Measurements from ENCODE around the gene REV3L. TPM values are rescaled to one million over a fixed set of nuclear protein-coding genes. Genes with fewer than 3 reads are reported as not detected.

Gene REV3L
- total RNA-seq, 1 donor from 2014 or later, result 23.0 TPM

DNA sequence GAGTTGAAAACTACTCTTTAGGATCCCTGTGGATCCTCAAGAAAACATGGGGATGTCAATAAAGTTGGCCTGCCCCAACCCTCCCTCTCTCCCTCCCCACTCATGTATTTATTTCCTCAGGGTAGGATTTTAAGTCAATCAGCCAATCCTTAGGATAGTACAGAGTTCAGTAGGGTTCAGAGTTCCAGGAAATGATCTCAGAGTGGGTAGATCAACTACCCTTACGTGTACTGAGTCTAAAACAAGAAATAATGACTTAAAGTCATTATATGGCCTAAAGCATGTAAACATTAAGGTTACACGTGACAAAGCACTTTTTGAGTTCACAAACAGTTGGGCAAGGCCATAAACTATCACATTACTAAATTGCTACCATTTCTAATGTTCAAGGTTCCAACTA is 47.2 kb upstream of the REV3L start:
- Histone ChIP-seq H3K79me2 (ENCODE audit: insufficient read depth, low read length) (peaks cover 3% of the 10 kb centered on the region), H3K9me3 (ENCODE audit: insufficient read depth, low read depth, low read length) (no peaks in the 10 kb centered on the region), H3K9ac (ENCODE audit: low read length) (no peak overlapping the region), H4K20me1 (ENCODE audit: insufficient read depth, low read length) (no peaks in the 10 kb centered on the region), H3K4me2 (ENCODE audit: low read length) (no peak overlapping the region), H2AFZ (ENCODE audit: low read depth, low read length) (no peak overlapping the region), H3K36me3 (ENCODE audit: insufficient read depth, low read length) (no peaks in the 10 kb centered on the region), H3K4me1 (ENCODE audit: insufficient read depth, low read length) (peaks cover 3% of the 10 kb centered on the region), H3K27ac (ENCODE audit: low read depth, low read length) (no peak overlapping the region), H3K4me3 (ENCODE audit: insufficient read depth, low read depth, low read length) (no peak overlapping the region), H3K27me3 (ENCODE audit: insufficient read depth, low read length) (no peaks in the 10 kb centered on the region)
- DNase-seq (ENCODE audit: low read depth) (no peak), FAIRE-seq (no peak)
- Mint-ChIP-seq H3K4me3 (ENCODE audit: unreplicated experiment) (no peak overlapping the region), H3K36me3 (ENCODE audit: low read depth, unreplicated experiment) (peaks cover 2% of the 10 kb centered on the region), H3K4me1 (ENCODE audit: low read depth, unreplicated experiment) (no peaks in the 10 kb centered on the region), H3K27me3 (ENCODE audit: low read depth, unreplicated experiment) (no peaks in the 10 kb centered on the region), H3K27ac (ENCODE audit: unreplicated experiment) (no peak overlapping the region), H3K9me3 (ENCODE audit: unreplicated experiment) (peaks cover 8% of the 10 kb centered on the region)
- no peak for TF ChIP-seq EZH2 (IDR thresholded peaks at IDR 0.05; ENCODE audit: insufficient read depth, low read length)
- no peak for TF ChIP-seq CTCF (IDR thresholded peaks at IDR 0.05; ENCODE audit: insufficient read depth, low read depth, low read length)

GRCh38 chr6:111527367-111527766 is 44.3 kb upstream of the REV3L start:
- no peak overlapping the region for H2AFZ ChIP-seq (ENCODE audit: low read depth, low read length)
- H3K4me1 ChIP-seq (ENCODE audit: insufficient read depth, low read length), result no peaks in the 10 kb centered on the region
- peaks cover 3% of the 10 kb centered on the region for H3K79me2 ChIP-seq (ENCODE audit: insufficient read depth, low read length)
- no peak for DNase-seq (ENCODE audit: low read depth)
- no peak overlapping the region for H3K4me3 ChIP-seq (ENCODE audit: insufficient read depth, low read depth, low read length)
- H3K27me3 Mint-ChIP-seq (ENCODE audit: low read depth, unreplicated experiment), result no peaks in the 10 kb centered on the region
- no peak overlapping the region for H3K9ac ChIP-seq (ENCODE audit: low read length)
- FAIRE-seq, result no peak
- peaks cover 7% of the 10 kb centered on the region for H3K36me3 Mint-ChIP-seq (ENCODE audit: low read depth, unreplicated experiment)
- no peak overlapping the region for H3K27ac ChIP-seq (ENCODE audit: low read depth, low read length)
- H3K4me2 ChIP-seq (ENCODE audit: low read length), result no peak overlapping the region
- H3K9me3 Mint-ChIP-seq (ENCODE audit: unreplicated experiment), result peaks cover 8% of the 10 kb centered on the region
- H3K4me1 Mint-ChIP-seq (ENCODE audit: low read depth, unreplicated experiment), result peaks cover 11% of the 10 kb centered on the region
- no peak overlapping the region for H3K4me3 Mint-ChIP-seq (ENCODE audit: unreplicated experiment)
- no peaks in the 10 kb centered on the region for H4K20me1 ChIP-seq (ENCODE audit: insufficient read depth, low read length)
- no peak overlapping the region for H3K27ac Mint-ChIP-seq (ENCODE audit: unreplicated experiment)
- H3K9me3 ChIP-seq (ENCODE audit: insufficient read depth, low read depth, low read length), result no peaks in the 10 kb centered on the region
- no peaks in the 10 kb centered on the region for H3K27me3 ChIP-seq (ENCODE audit: insufficient read depth, low read length)
- no peaks in the 10 kb centered on the region for H3K36me3 ChIP-seq (ENCODE audit: insufficient read depth, low read length)
- no peak for TF ChIP-seq EZH2 (IDR thresholded peaks at IDR 0.05; ENCODE audit: insufficient read depth, low read length)
- TF ChIP-seq CTCF (IDR thresholded peaks at IDR 0.05; ENCODE audit: insufficient read depth, low read depth, low read length), result no peak

DNA sequence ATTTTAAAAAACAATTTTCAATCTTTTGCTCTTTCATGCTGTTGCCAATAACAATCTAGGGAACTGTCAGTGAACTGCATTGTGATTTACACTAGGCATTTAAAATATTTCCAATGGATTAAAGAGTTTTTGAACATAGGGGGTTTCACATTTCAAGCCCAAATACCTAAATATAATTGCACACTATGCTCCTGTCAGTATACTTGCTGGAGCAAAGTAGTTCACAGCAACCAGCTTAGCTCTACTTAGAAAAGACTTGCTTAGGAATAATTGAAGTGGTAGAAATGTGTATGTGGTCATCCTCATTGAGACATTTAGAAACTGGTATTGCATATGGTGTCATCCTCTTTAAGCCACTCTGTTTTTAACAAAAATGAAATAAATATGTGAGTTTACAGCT is 41.7 kb upstream of the REV3L start:
- H3K9me3 Mint-ChIP-seq (ENCODE audit: unreplicated experiment), result peaks cover 6% of the 10 kb centered on the region
- FAIRE-seq (no peak), DNase-seq (ENCODE audit: low read depth) (no peak)
- no peaks in the 10 kb centered on the region for H3K4me1 ChIP-seq (ENCODE audit: insufficient read depth, low read length)
- H3K27ac Mint-ChIP-seq (ENCODE audit: unreplicated experiment), result no peak overlapping the region
- TF ChIP-seq EZH2 (IDR thresholded peaks at IDR 0.05; ENCODE audit: insufficient read depth, low read length), result no peak
- TF ChIP-seq CTCF (IDR thresholded peaks at IDR 0.05; ENCODE audit: insufficient read depth, low read depth, low read length), result no peak
- H3K9me3 ChIP-seq (ENCODE audit: insufficient read depth, low read depth, low read length), result no peaks in the 10 kb centered on the region
- H3K36me3 ChIP-seq (ENCODE audit: insufficient read depth, low read length), result no peaks in the 10 kb centered on the region
- H3K27ac ChIP-seq (ENCODE audit: low read depth, low read length), result no peak overlapping the region
- H3K27me3 ChIP-seq (ENCODE audit: insufficient read depth, low read length), result no peaks in the 10 kb centered on the region
- no peak overlapping the region for H3K4me3 ChIP-seq (ENCODE audit: insufficient read depth, low read depth, low read length)
- no peak overlapping the region for H3K9ac ChIP-seq (ENCODE audit: low read length)
- H3K27me3 Mint-ChIP-seq (ENCODE audit: low read depth, unreplicated experiment), result no peaks in the 10 kb centered on the region
- no peak overlapping the region for H3K4me2 ChIP-seq (ENCODE audit: low read length)
- H3K4me1 Mint-ChIP-seq (ENCODE audit: low read depth, unreplicated experiment), result peaks cover 17% of the 10 kb centered on the region
- H3K36me3 Mint-ChIP-seq (ENCODE audit: low read depth, unreplicated experiment), result peaks cover 6% of the 10 kb centered on the region
- H3K79me2 ChIP-seq (ENCODE audit: insufficient read depth, low read length), result peaks cover 3% of the 10 kb centered on the region
- no peak overlapping the region for H2AFZ ChIP-seq (ENCODE audit: low read depth, low read length)
- H3K4me3 Mint-ChIP-seq (ENCODE audit: unreplicated experiment), result no peak overlapping the region
- H4K20me1 ChIP-seq (ENCODE audit: insufficient read depth, low read length), result no peaks in the 10 kb centered on the region
